Stimulated activated CD4-positive, alpha-beta T cell treated with anti-CD3 and anti-CD28 coated beads, Interleukin-4, amount 100 ng/mL, for 48 hours (primary cell): ENCODE data around the gene MAMDC2.
"Not testable (repeated sequence)": the region's sequence is repeated elsewhere in the genome, so short reads cannot be mapped to it uniquely, and the experiment has no call there.

Source experiments
- DNase-seq, 2 donors: peaks; one replicate each; pipeline ENCODE4 v3.0.0-alpha.2; 2020; ENCODE audit warnings: low read depth in 2 of 2

MAMDC2 gene

DNA sequence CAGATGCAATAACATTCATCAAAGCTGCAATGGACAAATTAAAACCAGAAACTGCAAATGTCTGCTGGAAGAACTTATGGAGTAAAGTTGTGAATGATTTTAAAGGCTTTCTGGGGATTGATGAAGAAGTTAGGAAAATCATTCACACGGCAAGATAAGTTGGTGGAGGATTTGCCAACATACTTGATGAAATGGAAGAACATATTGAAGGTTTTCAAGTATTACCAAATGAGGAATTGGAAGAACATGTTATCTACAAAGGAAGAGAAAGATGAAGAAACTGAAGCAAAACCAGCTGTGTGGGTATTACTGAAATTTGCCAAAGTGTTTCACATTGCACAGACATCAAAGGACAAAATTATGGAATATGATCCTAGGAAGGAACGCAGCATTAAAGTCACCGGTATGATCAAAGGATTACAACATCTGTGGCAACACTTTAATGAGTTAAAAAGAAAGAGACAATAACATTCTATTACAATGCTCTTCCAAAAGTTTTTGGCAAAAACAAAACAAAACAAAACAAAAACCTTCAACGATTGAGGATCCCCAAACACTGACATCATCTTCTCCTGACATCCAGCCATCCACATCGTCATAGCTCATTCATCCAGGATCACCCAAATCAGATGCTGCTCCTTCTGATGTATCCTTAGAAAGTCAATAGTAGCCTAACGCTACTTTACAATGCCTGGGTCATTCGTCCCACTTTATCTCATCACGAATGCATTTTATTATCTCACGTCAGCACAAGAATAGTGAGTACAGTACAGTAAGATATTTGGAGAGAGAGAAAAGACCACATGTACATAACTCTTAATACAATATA is 153.8 kb downstream of the MAMDC2 start:
- no peak for DNase-seq

- DNase-seq = not testable (repeated sequence)
These were observed 161.1 kb downstream of the MAMDC2 start for GRCh38 chr9:70204743-70205142.

DNA sequence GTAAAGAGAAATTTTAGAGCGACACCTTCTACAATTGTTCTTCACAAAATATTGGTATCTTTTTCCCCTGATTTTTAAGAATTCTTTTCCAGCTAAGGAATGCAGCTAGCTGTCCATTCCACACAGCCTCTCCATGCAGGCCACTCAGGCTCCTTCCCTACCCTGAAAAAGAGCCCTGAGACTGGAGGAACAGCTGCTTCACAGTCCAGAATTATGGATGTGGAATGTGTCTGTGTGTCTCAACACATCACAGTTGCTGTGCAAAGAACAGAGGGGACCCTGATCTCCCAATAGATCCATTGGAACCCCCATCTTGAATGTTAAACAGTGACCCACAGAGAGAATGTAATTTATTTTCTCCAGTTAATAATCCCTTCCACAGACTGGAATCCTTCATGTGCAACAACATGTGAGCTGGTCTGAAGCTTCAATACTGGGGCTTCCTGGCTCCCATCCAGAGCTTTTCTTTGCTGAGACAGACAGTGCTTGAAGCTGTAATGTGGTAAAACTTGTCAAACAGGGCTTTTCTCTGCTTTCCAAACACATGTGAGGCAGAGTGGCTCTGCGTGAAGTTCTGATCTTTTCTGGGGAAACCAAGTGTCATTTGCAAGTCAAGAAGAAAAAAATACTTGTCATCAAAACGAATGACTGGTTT is 161.8 kb downstream of the MAMDC2 start:
- no peak for DNase-seq

GRCh38 chr9:70217029-70217428 is 173.4 kb downstream of the MAMDC2 start:
- no peak for DNase-seq

DNA sequence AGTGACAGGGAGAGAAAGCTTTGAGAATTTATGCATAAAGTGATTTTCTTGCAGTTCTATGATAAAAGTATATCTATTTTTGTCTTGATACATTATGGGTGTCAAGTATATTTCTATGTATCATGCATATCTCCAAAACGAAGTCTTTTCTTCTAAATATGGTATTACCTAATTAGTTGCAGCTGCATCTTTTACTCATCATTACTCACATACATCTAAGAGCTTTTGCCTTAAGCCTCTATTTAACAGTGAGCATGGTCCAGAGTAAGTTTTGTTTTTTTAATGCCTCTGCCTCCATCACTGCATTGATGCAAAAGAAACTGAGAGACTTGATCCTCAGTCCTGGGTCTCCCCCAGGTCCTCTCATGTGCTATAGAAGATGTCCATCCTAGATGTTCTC is 175.1 kb downstream of the MAMDC2 start:
- no peak for DNase-seq

DNA sequence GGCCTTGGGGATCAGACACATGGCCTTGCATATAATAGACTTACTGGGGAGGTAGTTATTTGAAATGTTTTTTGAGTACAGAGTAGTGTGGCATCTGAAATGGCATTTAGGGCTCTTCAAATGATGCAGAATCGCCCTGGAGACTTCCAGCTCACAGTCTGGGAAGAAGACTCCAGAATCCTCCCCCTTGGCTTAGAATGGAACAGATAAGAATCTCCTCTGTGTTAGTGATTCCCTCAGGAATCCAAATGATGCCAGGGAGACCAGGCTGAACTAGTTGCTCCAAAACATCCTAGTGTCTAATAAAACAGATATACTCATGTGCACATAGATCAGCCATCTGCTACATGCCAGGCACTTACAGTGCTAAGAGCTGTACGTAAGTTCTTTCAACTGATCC is 176.6 kb downstream of the MAMDC2 start:
- DNase-seq = no peak

- no peak for DNase-seq
These were observed 178.7 kb downstream of the MAMDC2 start for GRCh38 chr9:70222354-70222753.

GRCh38 chr9:70228118-70228517 is 184.5 kb downstream of the MAMDC2 start:
- no peak for DNase-seq

DNA sequence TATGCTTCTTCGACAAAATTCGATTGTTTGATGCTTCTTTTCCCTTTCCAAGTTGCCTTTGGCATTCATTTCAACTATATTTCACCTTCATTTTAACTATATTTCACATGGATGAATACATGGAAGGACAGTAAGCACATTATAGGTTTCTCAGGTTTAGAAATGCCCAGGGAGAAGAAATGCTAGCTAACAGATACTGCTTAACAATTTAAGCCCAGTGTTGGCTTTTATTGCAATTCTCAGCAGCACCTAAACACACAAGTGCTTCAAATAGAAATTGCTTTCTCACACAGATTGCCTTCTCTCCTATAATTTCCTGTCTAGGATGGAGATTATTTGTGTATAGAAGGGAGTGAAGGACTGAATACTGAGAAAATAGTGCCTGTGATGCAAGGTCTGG is 185.0 kb downstream of the MAMDC2 start:
- no peak for DNase-seq

- no peak for DNase-seq
These were observed 185.4 kb downstream of the MAMDC2 start for GRCh38 chr9:70229026-70229425.

GRCh38 chr9:70229579-70229978 is 185.9 kb downstream of the MAMDC2 start:
- no peak for DNase-seq

DNA sequence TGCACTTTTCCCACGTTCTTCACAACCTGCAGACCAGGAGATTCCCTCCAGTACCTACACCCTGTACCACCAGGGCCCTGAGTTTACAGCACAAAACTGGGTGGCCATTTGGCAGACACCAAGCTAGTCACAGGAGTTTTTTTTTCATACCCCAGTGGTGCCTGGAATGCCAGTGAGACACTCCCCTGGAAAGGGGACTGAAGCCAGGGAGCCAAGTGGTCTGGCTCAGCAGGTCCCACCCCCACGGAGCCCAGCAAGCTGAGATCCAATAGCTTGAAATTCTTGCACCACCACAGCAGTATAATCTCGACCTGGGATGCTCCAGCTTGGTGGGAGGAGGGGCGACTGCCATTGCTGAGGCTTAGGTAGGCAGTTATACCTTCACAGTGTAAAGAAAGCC is 188.8 kb downstream of the MAMDC2 start:
- no peak for DNase-seq

- not testable (repeated sequence) for DNase-seq
These were observed 190.6 kb downstream of the MAMDC2 start for GRCh38 chr9:70234208-70234607.

DNA sequence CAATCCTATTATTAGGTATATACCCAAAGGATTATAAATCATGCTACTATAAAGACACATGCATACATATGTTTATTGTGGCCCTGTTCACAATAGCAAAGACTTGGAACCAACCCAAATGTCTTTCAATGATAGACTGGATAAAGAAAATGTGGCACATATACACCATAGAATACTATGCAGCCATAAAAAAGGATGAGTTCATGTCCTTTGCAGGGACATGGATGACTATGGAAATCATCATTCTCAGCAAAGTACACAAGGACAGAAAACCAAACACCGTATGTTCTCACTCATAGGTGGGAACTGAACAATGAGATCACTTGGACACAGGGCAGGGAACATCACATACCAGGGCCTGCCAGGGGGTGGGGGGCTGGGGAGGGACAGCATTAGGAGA is 202.3 kb downstream of the MAMDC2 start:
- DNase-seq = not testable (repeated sequence)

- no peak for DNase-seq
These were observed 206.6 kb downstream of the MAMDC2 start for GRCh38 chr9:70250221-70250620.

GRCh38 chr9:70255486-70255885 is 211.8 kb downstream of the MAMDC2 start:
- DNase-seq = no peak

GRCh38 chr9:70256123-70256551 is 212.5 kb downstream of the MAMDC2 start:
- no peak for DNase-seq

GRCh38 chr9:70257502-70257901 is 213.9 kb downstream of the MAMDC2 start:
- DNase-seq = no peak

DNA sequence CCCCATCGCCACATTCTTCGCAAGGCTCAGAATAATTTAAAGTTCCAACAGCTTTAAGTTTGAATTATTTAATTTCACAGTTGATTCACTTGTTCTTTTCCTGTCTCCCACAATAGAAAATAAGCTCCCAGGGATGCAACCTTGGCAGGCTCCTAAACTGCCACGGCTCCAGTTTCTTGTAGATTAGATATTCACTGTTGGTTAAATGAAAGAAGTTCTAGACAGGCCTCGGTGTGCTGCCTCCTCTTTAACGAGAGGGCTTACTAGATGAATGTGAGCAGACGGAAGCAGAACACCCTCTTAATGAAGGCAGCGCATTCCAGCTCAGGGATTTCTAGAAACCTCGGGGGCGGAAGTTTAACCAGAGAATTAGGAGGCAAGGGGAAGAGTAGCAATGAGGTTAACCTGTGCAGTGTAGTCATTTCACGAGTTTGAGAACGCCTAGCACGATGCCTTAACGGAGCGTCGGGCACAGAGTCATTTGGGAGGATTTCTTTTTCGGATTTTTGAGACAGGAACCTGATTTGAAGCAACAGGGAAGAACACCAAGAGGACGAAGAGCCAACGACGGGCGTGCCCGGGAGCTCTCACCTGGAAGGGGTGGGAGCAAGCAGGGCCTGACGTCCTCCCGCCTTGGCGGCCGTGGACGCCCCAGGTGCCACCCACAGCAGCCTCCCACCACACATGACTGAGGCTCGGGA is 214.5 kb downstream of the MAMDC2 start:
- peak; percentile 6 to 23 for DNase-seq

GRCh38 chr9:70258692-70259511 is 215.3 kb downstream of the MAMDC2 start, which contains the start of gene SMC5:
Gene SMC5, plus strand, starts transcription at chr9:70258978. Its CDS starts 101 bp downstream, at chr9:70259079.
- DNase-seq = peak; percentile 78 to 82

GRCh38 chr9:70259512-70259802 is 215.8 kb downstream of the MAMDC2 start:
- DNase-seq = no peak

DNA sequence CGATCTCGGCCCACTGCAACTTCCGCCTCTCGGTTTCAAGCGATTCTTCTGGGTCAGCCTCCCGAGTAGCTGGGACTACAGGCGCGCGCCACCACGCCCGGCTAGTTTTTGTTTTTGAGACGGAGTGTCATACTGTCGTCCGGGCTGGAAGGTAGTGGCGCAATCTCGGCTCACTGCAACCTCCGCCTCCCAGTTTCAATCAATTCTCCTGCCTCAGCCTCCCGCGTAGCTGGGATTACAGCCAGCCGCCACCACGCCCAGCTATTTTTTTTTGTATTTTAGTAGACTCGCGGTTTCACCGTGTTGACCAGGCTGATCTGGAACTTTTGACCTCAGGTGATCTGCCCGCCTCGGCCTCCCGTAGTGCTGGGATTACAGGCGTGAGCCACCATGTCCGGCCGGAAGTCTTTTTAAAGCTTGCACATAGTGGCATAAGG is 216.4 kb downstream of the MAMDC2 start:
- DNase-seq = no peak
